ENCODE data around the gene LIG3. TPM values are rescaled to one million over a fixed set of nuclear protein-coding genes. Genes with fewer than 3 reads are reported as not detected.
A peak's percentile ranks its signal among the peaks of the same experiment; 100 is the strongest.

LIG3 gene
- total RNA-seq, 2 experiments from 2014 or later = 42.8 to 46.1 TPM

- POLR2A ChIA-PET = no interaction called here
- peak overlapping the region; percentile 34 for H3K27ac Mint-ChIP-seq
- H3K36me3 Mint-ChIP-seq (ENCODE audit: low read depth) = peaks cover 25% of the 10 kb centered on the region
Observed at GRCh38 chr17:35003778-35004177, 23.5 kb downstream of the LIG3 start.

GRCh38 chr17:35006345-35006744, 26.0 kb downstream of the LIG3 start:
- ChIA-PET POLR2A (no interaction called here), CTCF (interaction anchor here (1.3 kb wide), 1 partner anchor 16 kb away, joined by 3 read pairs; no protein-coding TSS in a partner anchor)
- Mint-ChIP-seq H3K4me3 (no peak overlapping the region), H3K27ac (no peak overlapping the region), H3K27me3 (no peaks in the 10 kb centered on the region), H3K4me1 (no peaks in the 10 kb centered on the region), H3K9me3 (no peaks in the 10 kb centered on the region), H3K36me3 (ENCODE audit: low read depth) (peaks cover 31% of the 10 kb centered on the region)
- DNase-seq = no peak

More at GRCh38 chr17:35003778-35004177, 23.5 kb downstream of the LIG3 start:
- Mint-ChIP-seq H3K9me3 (no peaks in the 10 kb centered on the region), H3K27me3 (no peaks in the 10 kb centered on the region), H3K4me1 (no peaks in the 10 kb centered on the region), H3K4me3 (no peak overlapping the region)
- CTCF ChIA-PET = interaction anchor here (1.0 to 4.1 kb wide), 3 partner anchors 81 to 115 kb away, joined by 3 to 16 read pairs (median 3); no protein-coding TSS in a partner anchor
- no peak for DNase-seq

- CTCF ChIA-PET = interaction anchor here (1.2 kb wide), 1 partner anchor 26 kb away, joined by 4 read pairs; the partner anchor contains the start of gene LIG3
- no peak overlapping the region for H3K27ac Mint-ChIP-seq
- no peaks in the 10 kb centered on the region for H3K9me3 Mint-ChIP-seq
- no peaks in the 10 kb centered on the region for H3K27me3 Mint-ChIP-seq
- H3K4me3 Mint-ChIP-seq = no peak overlapping the region
- POLR2A ChIA-PET = no interaction called here
- H3K36me3 Mint-ChIP-seq (ENCODE audit: low read depth) = peaks cover 32% of the 10 kb centered on the region
- no peaks in the 10 kb centered on the region for H3K4me1 Mint-ChIP-seq
- DNase-seq = no peak
Observed at GRCh38 chr17:35006961-35007360, 26.6 kb downstream of the LIG3 start.

- DNase-seq = no peak
- ChIA-PET CTCF (interaction anchor here (0.7 to 2.7 kb wide), 6 partner anchors 9 to 521 kb away, joined by 3 to 8 read pairs (median 4); no protein-coding TSS in a partner anchor), POLR2A (interaction anchor here (1.1 kb wide), 1 partner anchor 13 kb away, joined by 4 read pairs; no protein-coding TSS in a partner anchor)
- H3K36me3 Mint-ChIP-seq (ENCODE audit: low read depth) = peaks cover 50% of the 10 kb centered on the region
- H3K4me3 Mint-ChIP-seq = no peak overlapping the region
- H3K27me3 Mint-ChIP-seq = no peaks in the 10 kb centered on the region
- H3K4me1 Mint-ChIP-seq = no peaks in the 10 kb centered on the region
- no peak overlapping the region for H3K27ac Mint-ChIP-seq
- no peaks in the 10 kb centered on the region for H3K9me3 Mint-ChIP-seq
Observed at GRCh38 chr17:35010093-35010492, 29.8 kb downstream of the LIG3 start.

- POLR2A ChIA-PET = no interaction called here
- Mint-ChIP-seq H3K27me3 (no peaks in the 10 kb centered on the region), H3K4me3 (no peak overlapping the region), H3K4me1 (no peaks in the 10 kb centered on the region), H3K27ac (no peak overlapping the region), H3K36me3 (ENCODE audit: low read depth) (peaks cover 65% of the 10 kb centered on the region), H3K9me3 (no peaks in the 10 kb centered on the region)
- DNase-seq = no peak
- CTCF ChIA-PET = interaction anchor here (1.2 kb wide), 1 partner anchor 20 kb away, joined by 3 read pairs; no protein-coding TSS in a partner anchor
Observed at GRCh38 chr17:35011671-35012216, 31.4 kb downstream of the LIG3 start.

- peaks cover 9% of the 10 kb centered on the region for H3K4me1 Mint-ChIP-seq
- H3K27me3 Mint-ChIP-seq = no peaks in the 10 kb centered on the region
- ChIA-PET CTCF (interaction anchor here (1.0 kb wide), 1 partner anchor 14 kb away, joined by 3 read pairs; no protein-coding TSS in a partner anchor), POLR2A (no interaction called here)
- H3K9me3 Mint-ChIP-seq = no peaks in the 10 kb centered on the region
- H3K4me3 Mint-ChIP-seq = no peak overlapping the region
- peaks cover 77% of the 10 kb centered on the region for H3K36me3 Mint-ChIP-seq (ENCODE audit: low read depth)
- no peak for DNase-seq
- no peak overlapping the region for H3K27ac Mint-ChIP-seq
Observed at GRCh38 chr17:35016369-35016768, 36.1 kb downstream of the LIG3 start.

- POLR2A ChIA-PET = no interaction called here
Observed at GRCh38 chr17:35017021-35017420, 36.7 kb downstream of the LIG3 start.

GRCh38 chr17:35018814-35019213, 38.5 kb downstream of the LIG3 start:
- Mint-ChIP-seq H3K4me3 (no peak overlapping the region), H3K27me3 (no peaks in the 10 kb centered on the region), H3K4me1 (peaks cover 34% of the 10 kb centered on the region), H3K9me3 (no peaks in the 10 kb centered on the region), H3K27ac (no peak overlapping the region), H3K36me3 (ENCODE audit: low read depth) (peaks cover 71% of the 10 kb centered on the region)
- DNase-seq = no peak
- CTCF ChIA-PET = interaction anchor here (1.1 to 2.5 kb wide), 5 partner anchors 10 to 100 kb away, joined by 3 to 8 read pairs (median 6); no protein-coding TSS in a partner anchor
- POLR2A ChIA-PET = interaction anchor here (0.7 kb wide), 1 partner anchor 114 kb away, joined by 4 read pairs; no protein-coding TSS in a partner anchor

More at GRCh38 chr17:35017021-35017420, 36.7 kb downstream of the LIG3 start:
- Mint-ChIP-seq H3K4me3 (no peak overlapping the region), H3K36me3 (ENCODE audit: low read depth) (peaks cover 75% of the 10 kb centered on the region), H3K27ac (peak overlapping the region; percentile 68), H3K4me1 (peaks cover 16% of the 10 kb centered on the region), H3K27me3 (no peaks in the 10 kb centered on the region), H3K9me3 (no peaks in the 10 kb centered on the region)
- CTCF ChIA-PET = no interaction called here
- no peak for DNase-seq

- Mint-ChIP-seq H3K4me1 (peaks cover 41% of the 10 kb centered on the region), H3K9me3 (no peaks in the 10 kb centered on the region), H3K27ac (no peak overlapping the region), H3K36me3 (ENCODE audit: low read depth) (peaks cover 68% of the 10 kb centered on the region), H3K4me3 (no peak overlapping the region), H3K27me3 (no peaks in the 10 kb centered on the region)
- CTCF ChIA-PET = interaction anchor here (0.8 to 2.7 kb wide), 6 partner anchors 10 to 70 kb away, joined by 3 to 9 read pairs (median 7); no protein-coding TSS in a partner anchor
- POLR2A ChIA-PET = interaction anchor here (0.6 kb wide), 1 partner anchor 194 kb away, joined by 3 read pairs; no protein-coding TSS in a partner anchor
- DNase-seq = no peak
Observed at GRCh38 chr17:35019386-35020179, 39.3 kb downstream of the LIG3 start.

- POLR2A ChIA-PET = no interaction called here
- CTCF ChIA-PET = interaction anchor here (0.7 to 2.8 kb wide), 11 partner anchors 9 to 98 kb away, joined by 3 to 15 read pairs (median 4); partner anchors contain the start of genes FNDC8 and RAD51D
- H3K27ac Mint-ChIP-seq = peak overlapping the region; percentile 96
- H3K9me3 Mint-ChIP-seq = no peaks in the 10 kb centered on the region
- DNase-seq = no peak
- no peaks in the 10 kb centered on the region for H3K27me3 Mint-ChIP-seq
- H3K4me3 Mint-ChIP-seq = peak overlapping the region; percentile 62
- H3K4me1 Mint-ChIP-seq = peaks cover 47% of the 10 kb centered on the region
- peaks cover 65% of the 10 kb centered on the region for H3K36me3 Mint-ChIP-seq (ENCODE audit: low read depth)
Observed at GRCh38 chr17:35021520-35022380, 41.4 kb downstream of the LIG3 start.

GRCh38 chr17:35022536-35023063, 42.3 kb downstream of the LIG3 start:
- ChIA-PET POLR2A (interaction anchor here (0.5 to 1.3 kb wide), 3 partner anchors 13 to 67 kb away, joined by 4 to 7 read pairs (median 4); no protein-coding TSS in a partner anchor), CTCF (interaction anchor here (0.7 to 2.8 kb wide), 17 partner anchors 10 to 119 kb away, joined by 3 to 15 read pairs (median 4); partner anchors contain the start of genes FNDC8, RAD51D and RFFL)
- DNase-seq = peak; percentile 81
- H3K27ac Mint-ChIP-seq = peak overlapping the region; percentile 96
- no peaks in the 10 kb centered on the region for H3K9me3 Mint-ChIP-seq
- H3K36me3 Mint-ChIP-seq (ENCODE audit: low read depth) = peaks cover 57% of the 10 kb centered on the region
- peak overlapping the region; percentile 62 for H3K4me3 Mint-ChIP-seq
- H3K27me3 Mint-ChIP-seq = no peaks in the 10 kb centered on the region
- peaks cover 51% of the 10 kb centered on the region for H3K4me1 Mint-ChIP-seq

- Mint-ChIP-seq H3K36me3 (ENCODE audit: low read depth) (peaks cover 52% of the 10 kb centered on the region), H3K4me1 (peaks cover 55% of the 10 kb centered on the region), H3K9me3 (no peaks in the 10 kb centered on the region), H3K27ac (peak overlapping the region; percentile 96), H3K27me3 (no peaks in the 10 kb centered on the region), H3K4me3 (no peak overlapping the region)
- POLR2A ChIA-PET = interaction anchor here (1.1 to 1.3 kb wide), 3 partner anchors 14 to 66 kb away, joined by 3 to 7 read pairs (median 4); no protein-coding TSS in a partner anchor
- DNase-seq = no peak
- CTCF ChIA-PET = interaction anchor here (1.0 to 2.8 kb wide), 12 partner anchors 9 to 118 kb away, joined by 3 to 15 read pairs (median 6); partner anchors contain the start of genes FNDC8 and RAD51D
Observed at GRCh38 chr17:35023538-35023937, 43.2 kb downstream of the LIG3 start.

Measured in activated CD4-positive, alpha-beta T cell treated with anti-CD3 and anti-CD28 coated beads, Interleukin-2, amount 10 ng/mL, durations not matched to agents 7 days and 5 days (primary cell).